HG02840 (cell line): ENCODE data around the gene FMNL1.

Source experiments
- ATAC-seq: cut with Tn5 transposase; IDR thresholded peaks from one replicate; pipeline ENCODE4 v1.9.1; 2021; ENCODE audit warnings: mild to moderate bottlenecking, moderate library complexity, moderate number of reproducible peaks; ENCODE audit not compliant: unreplicated experiment, low FRiP score

The FMNL1 gene

GRCh38 chr17:45296003-45296832 lies 74.5 kb downstream of the FMNL1 start:
- no peak for ATAC-seq

GRCh38 chr17:45296833-45297124 lies 75.1 kb downstream of the FMNL1 start:
- ATAC-seq = no peak
